ENCODE results near the gene ATAD1. TPM values are rescaled to one million over a fixed set of nuclear protein-coding genes. Genes with fewer than 3 reads are reported as not detected.
"Not testable (repeated sequence)": the region's sequence is repeated elsewhere in the genome, so short reads cannot be mapped to it uniquely, and the experiment has no call there.

ATAD1 gene
- total RNA-seq, 1 donor from 2014 or later, result 71.0 TPM

- peak overlapping the region; percentile 94 for H3K9ac ChIP-seq (ENCODE audit: low read length)
- peak overlapping the region; percentile 100 for H3K4me2 ChIP-seq (ENCODE audit: low read length)
- no peak overlapping the region for H2AFZ ChIP-seq (ENCODE audit: low read depth, low read length)
- TF ChIP-seq CTCF (IDR thresholded peaks at IDR 0.05; ENCODE audit: insufficient read depth, low read depth, low read length) (no peak), EZH2 (IDR thresholded peaks at IDR 0.05; ENCODE audit: insufficient read depth, low read length) (no peak)
- Mint-ChIP-seq H3K9me3 (ENCODE audit: unreplicated experiment) (no peaks in the 10 kb centered on the region), H3K4me3 (ENCODE audit: unreplicated experiment) (peak overlapping the region; percentile 99), H3K4me1 (ENCODE audit: low read depth, unreplicated experiment) (peaks cover 11% of the 10 kb centered on the region), H3K36me3 (ENCODE audit: low read depth, unreplicated experiment) (no peaks in the 10 kb centered on the region), H3K27ac (ENCODE audit: unreplicated experiment) (no peak overlapping the region), H3K27me3 (ENCODE audit: low read depth, unreplicated experiment) (no peaks in the 10 kb centered on the region)
- H3K27me3 ChIP-seq (ENCODE audit: insufficient read depth, low read length), result no peaks in the 10 kb centered on the region
- H4K20me1 ChIP-seq (ENCODE audit: insufficient read depth, low read length), result peaks cover 18% of the 10 kb centered on the region
- H3K36me3 ChIP-seq (ENCODE audit: insufficient read depth, low read length), result no peaks in the 10 kb centered on the region
- FAIRE-seq (no peak), DNase-seq (ENCODE audit: low read depth) (no peak)
- H3K9me3 ChIP-seq (ENCODE audit: insufficient read depth, low read depth, low read length), result no peaks in the 10 kb centered on the region
- peak overlapping the region; percentile 97 for H3K4me3 ChIP-seq (ENCODE audit: insufficient read depth, low read depth, low read length)
- no peak overlapping the region for H3K27ac ChIP-seq (ENCODE audit: low read depth, low read length)
- H3K79me2 ChIP-seq (ENCODE audit: insufficient read depth, low read length), result peaks cover 21% of the 10 kb centered on the region
- H3K4me1 ChIP-seq (ENCODE audit: insufficient read depth, low read length), result peaks cover 9% of the 10 kb centered on the region
These were observed 42.9 kb upstream of the ATAD1 start for GRCh38 chr10:87860816-87861403.

- H3K36me3 Mint-ChIP-seq (ENCODE audit: low read depth, unreplicated experiment), result no peaks in the 10 kb centered on the region
These were observed 42.2 kb upstream of the ATAD1 start for GRCh38 chr10:87860156-87860795.

GRCh38 chr10:87855665-87856064 lies 37.6 kb upstream of the ATAD1 start:
- not testable (repeated sequence) for H3K27me3 Mint-ChIP-seq (ENCODE audit: low read depth, unreplicated experiment); H4K20me1 ChIP-seq (ENCODE audit: insufficient read depth, low read length); H3K27ac ChIP-seq (ENCODE audit: low read depth, low read length); H3K9me3 Mint-ChIP-seq (ENCODE audit: unreplicated experiment); DNase-seq (ENCODE audit: low read depth); H3K4me3 ChIP-seq (ENCODE audit: insufficient read depth, low read depth, low read length); H3K4me3 Mint-ChIP-seq (ENCODE audit: unreplicated experiment); H3K36me3 Mint-ChIP-seq (ENCODE audit: low read depth, unreplicated experiment); H3K27ac Mint-ChIP-seq (ENCODE audit: unreplicated experiment); H3K4me1 ChIP-seq (ENCODE audit: insufficient read depth, low read length); H3K9ac ChIP-seq (ENCODE audit: low read length); H3K36me3 ChIP-seq (ENCODE audit: insufficient read depth, low read length); H3K4me2 ChIP-seq (ENCODE audit: low read length); H3K9me3 ChIP-seq (ENCODE audit: insufficient read depth, low read depth, low read length); H3K79me2 ChIP-seq (ENCODE audit: insufficient read depth, low read length); H2AFZ ChIP-seq (ENCODE audit: low read depth, low read length); FAIRE-seq; H3K4me1 Mint-ChIP-seq (ENCODE audit: low read depth, unreplicated experiment); H3K27me3 ChIP-seq (ENCODE audit: insufficient read depth, low read length)

More at GRCh38 chr10:87860156-87860795, 42.2 kb upstream of the ATAD1 start:
- no peak overlapping the region for H3K4me2 ChIP-seq (ENCODE audit: low read length)
- H3K9me3 ChIP-seq (ENCODE audit: insufficient read depth, low read depth, low read length), result no peaks in the 10 kb centered on the region
- no peak overlapping the region for H3K27ac Mint-ChIP-seq (ENCODE audit: unreplicated experiment)
- H3K27ac ChIP-seq (ENCODE audit: low read depth, low read length), result no peak overlapping the region
- H4K20me1 ChIP-seq (ENCODE audit: insufficient read depth, low read length), result peaks cover 11% of the 10 kb centered on the region
- H3K9ac ChIP-seq (ENCODE audit: low read length), result no peak overlapping the region
- H3K27me3 ChIP-seq (ENCODE audit: insufficient read depth, low read length), result no peaks in the 10 kb centered on the region
- H3K9me3 Mint-ChIP-seq (ENCODE audit: unreplicated experiment), result no peaks in the 10 kb centered on the region
- H3K4me1 ChIP-seq (ENCODE audit: insufficient read depth, low read length), result peaks cover 9% of the 10 kb centered on the region
- no peak overlapping the region for H3K4me3 Mint-ChIP-seq (ENCODE audit: unreplicated experiment)
- no peak overlapping the region for H2AFZ ChIP-seq (ENCODE audit: low read depth, low read length)
- H3K36me3 ChIP-seq (ENCODE audit: insufficient read depth, low read length), result no peaks in the 10 kb centered on the region
- peaks cover 11% of the 10 kb centered on the region for H3K4me1 Mint-ChIP-seq (ENCODE audit: low read depth, unreplicated experiment)
- no peaks in the 10 kb centered on the region for H3K27me3 Mint-ChIP-seq (ENCODE audit: low read depth, unreplicated experiment)
- FAIRE-seq (no peak), DNase-seq (ENCODE audit: low read depth) (peak; percentile 46)
- no peak overlapping the region for H3K4me3 ChIP-seq (ENCODE audit: insufficient read depth, low read depth, low read length)
- no peak for TF ChIP-seq EZH2 (IDR thresholded peaks at IDR 0.05; ENCODE audit: insufficient read depth, low read length)
- TF ChIP-seq CTCF (IDR thresholded peaks at IDR 0.05; ENCODE audit: insufficient read depth, low read depth, low read length), result peak; percentile 44
- peaks cover 15% of the 10 kb centered on the region for H3K79me2 ChIP-seq (ENCODE audit: insufficient read depth, low read length)

GRCh38 chr10:87855247-87855646 lies 37.2 kb upstream of the ATAD1 start:
- not testable (repeated sequence) for H3K4me1 ChIP-seq (ENCODE audit: insufficient read depth, low read length); H3K9ac ChIP-seq (ENCODE audit: low read length); H3K27me3 ChIP-seq (ENCODE audit: insufficient read depth, low read length); FAIRE-seq; H3K36me3 Mint-ChIP-seq (ENCODE audit: low read depth, unreplicated experiment); H3K27ac ChIP-seq (ENCODE audit: low read depth, low read length); H3K9me3 Mint-ChIP-seq (ENCODE audit: unreplicated experiment); H3K36me3 ChIP-seq (ENCODE audit: insufficient read depth, low read length); H2AFZ ChIP-seq (ENCODE audit: low read depth, low read length); H4K20me1 ChIP-seq (ENCODE audit: insufficient read depth, low read length); H3K27ac Mint-ChIP-seq (ENCODE audit: unreplicated experiment); H3K4me3 ChIP-seq (ENCODE audit: insufficient read depth, low read depth, low read length); H3K79me2 ChIP-seq (ENCODE audit: insufficient read depth, low read length); H3K9me3 ChIP-seq (ENCODE audit: insufficient read depth, low read depth, low read length); H3K4me3 Mint-ChIP-seq (ENCODE audit: unreplicated experiment); DNase-seq (ENCODE audit: low read depth); H3K4me2 ChIP-seq (ENCODE audit: low read length); H3K4me1 Mint-ChIP-seq (ENCODE audit: low read depth, unreplicated experiment); H3K27me3 Mint-ChIP-seq (ENCODE audit: low read depth, unreplicated experiment)

Data from astrocyte (in vitro differentiated cells and primary cell).